NB4 (cell line): ENCODE data around the gene ZC3HAV1L.
A peak's percentile ranks its signal among the peaks of the same experiment; 100 is the strongest.

Source experiments
- DNase-seq: peaks from one replicate; pipeline ENCODE4 v3.0.0; 2010; ENCODE audit warnings: low read depth
- H3K4me3 ChIP-seq: one replicate; pipeline ENCODE4 v1.5.1; 2011; ENCODE audit warnings: mild to moderate bottlenecking, low read depth, low read length, moderate library complexity
- CTCF ChIP-seq: IDR thresholded peaks from one replicate; pipeline ENCODE4 v1.5.1; 2012; ENCODE audit warnings: low read depth, low read length
- MYC ChIP-seq: IDR thresholded peaks from 2 replicates; pipeline ENCODE4 v1.6.1; 2011; ENCODE audit warnings: low read depth, low read length
- POLR2A ChIP-seq: IDR thresholded peaks from 2 replicates; pipeline ENCODE4 v1.6.1; 2011; ENCODE audit warnings: mild to moderate bottlenecking; ENCODE audit not compliant: insufficient read length; ENCODE audit errors: extremely low read depth
- TF ChIP-seq, protein P1 (sequence below): IDR thresholded peaks from 2 replicates; pipeline ENCODE4 v1.6.1; 2011; ENCODE audit warnings: low read depth, low read length

Gene ZC3HAV1L

GRCh38 chr7:138999414-138999813 lies 36.4 kb downstream of the ZC3HAV1L start:
- TF ChIP-seq CTCF (no peak), MYC (no peak), POLR2A (no peak)
- TF ChIP-seq, protein P1, sequence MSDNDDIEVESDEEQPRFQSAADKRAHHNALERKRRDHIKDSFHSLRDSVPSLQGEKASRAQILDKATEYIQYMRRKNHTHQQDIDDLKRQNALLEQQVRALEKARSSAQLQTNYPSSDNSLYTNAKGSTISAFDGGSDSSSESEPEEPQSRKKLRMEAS = no peak
- DNase-seq = no peak
- no peak overlapping the region for H3K4me3 ChIP-seq

DNA sequence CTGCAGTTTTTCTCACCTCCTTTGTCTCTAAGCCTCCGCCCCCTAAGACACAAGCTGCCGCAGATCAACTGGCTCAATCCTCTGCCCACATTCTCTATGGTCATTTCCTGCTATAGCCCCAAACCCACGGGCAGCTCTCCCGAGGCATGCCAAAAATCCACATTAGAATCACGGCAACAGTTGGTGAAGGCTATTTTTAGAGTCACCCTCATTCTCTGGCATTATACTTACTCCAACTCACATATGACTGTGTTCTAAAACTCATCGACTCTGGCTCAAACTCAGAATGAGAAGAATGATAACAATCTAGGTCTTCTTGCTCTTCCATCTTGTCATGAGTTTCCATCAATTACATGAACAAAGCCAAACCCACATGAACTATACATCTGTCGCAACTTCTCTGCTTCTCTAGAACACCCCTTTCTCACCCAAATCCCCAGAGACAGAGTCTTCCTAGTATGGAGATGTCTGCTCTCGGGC lies 43.8 kb downstream of the ZC3HAV1L start:
- no peak overlapping the region for H3K4me3 ChIP-seq
- TF ChIP-seq MYC = no peak
- TF ChIP-seq POLR2A = no peak
- no peak for TF ChIP-seq CTCF
- TF ChIP-seq, protein P1 = no peak

DNA sequence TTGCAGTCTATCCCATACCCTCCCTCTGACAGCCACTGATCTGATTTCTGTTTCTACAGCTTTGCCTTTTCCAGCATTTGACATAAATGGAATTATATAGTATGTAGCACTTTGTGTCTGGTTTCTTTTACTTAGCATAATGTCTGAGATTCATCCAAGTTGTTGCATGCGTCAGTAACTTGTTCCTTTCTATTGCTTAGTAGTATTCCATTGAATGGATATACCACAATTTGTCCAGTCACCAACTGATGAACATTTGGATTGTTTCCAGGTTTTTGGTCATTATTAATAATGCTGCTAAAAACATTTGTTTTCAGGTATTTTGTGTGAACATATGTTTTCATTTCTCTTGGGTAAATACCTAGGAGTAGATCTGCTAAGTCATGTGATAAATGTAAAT lies 48.2 kb downstream of the ZC3HAV1L start:
- no peak for DNase-seq
- H3K4me3 ChIP-seq = no peak overlapping the region
- TF ChIP-seq, protein P1 = no peak
- TF ChIP-seq CTCF (no peak), MYC (no peak), POLR2A (no peak)

More for the DNA sequence above, 43.8 kb downstream of the ZC3HAV1L start:
- DNase-seq = peak; percentile 76

GRCh38 chr7:138982204-138982623 lies 53.6 kb downstream of the ZC3HAV1L start:
- peak overlapping the region; percentile 54 for H3K4me3 ChIP-seq
- TF ChIP-seq POLR2A (no peak), MYC (no peak), CTCF (no peak)
- TF ChIP-seq, protein P1 = no peak
- DNase-seq = no peak

- peak within 1 kb of the TSS; percentile 75 for H3K4me3 ChIP-seq
- TF ChIP-seq CTCF (no peak), POLR2A (peak; percentile 17), MYC (no peak)
- TF ChIP-seq, protein P1 = peak; percentile 35; the same call in 1 of the 2 replicates
- peak; percentile 90 for DNase-seq
Observed at GRCh38 chr7:138981332-138982203, 54.3 kb downstream of the ZC3HAV1L start, which contains the start of gene KIAA1549. Gene KIAA1549 (minus strand): TSS chr7:138981389. CDS start chr7:138981269, 120 bp downstream.
